Omental fat pad (tissue), 4 donors: ENCODE measurements around the gene POTED. TPM values are rescaled to one million over a fixed set of nuclear protein-coding genes. Genes with fewer than 3 reads are reported as not detected.
"Not testable (repeated sequence)": the region's sequence is repeated elsewhere in the genome, so short reads cannot be mapped to it uniquely, and the experiment has no call there.

ENCODE experiments used
- ATAC-seq: fragments of 150-250 bp; one replicate; pipeline ENCODE4 v1.9.1; 2016; ENCODE audit warnings: mild to moderate bottlenecking, moderate library complexity; ENCODE audit not compliant: low FRiP score
- DNase-seq: peaks from one replicate; pipeline ENCODE4 v3.0.0-alpha.2; 2019; ENCODE audit warnings: low spot score
- small RNA-seq: library from RNA; depleted of rRNA; stranded (forward); fragments of <200 nt; gene quantifications from one replicate; pipeline ENCODE3, GENCODE V24; 2016
- total RNA-seq, 4 donors: library from RNA; depleted of rRNA; stranded (reverse); fragments of >200 nt; gene quantifications; one replicate each; pipeline ENCODE4 v1.1.0, GENCODE V29; 2016

The POTED gene
- not detected for total RNA-seq

DNA sequence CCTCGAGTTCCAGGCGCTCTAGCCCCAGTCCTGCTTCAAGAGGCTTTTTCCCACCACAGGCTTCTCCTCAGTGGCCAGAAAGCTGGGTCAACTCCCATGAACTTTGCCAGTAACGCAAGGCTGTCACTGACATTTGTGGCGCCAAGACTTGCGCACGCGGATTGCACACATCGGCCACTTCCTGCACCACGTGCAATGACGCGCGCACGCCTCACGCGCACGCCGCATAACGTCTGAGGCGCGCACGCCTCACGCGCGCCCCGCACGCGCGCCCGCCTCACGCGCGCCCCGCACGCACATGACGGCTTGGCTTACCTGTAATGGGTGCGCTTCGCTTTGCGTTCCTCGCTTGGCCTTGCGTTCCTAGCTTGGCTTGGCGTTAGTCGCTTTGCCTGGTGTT is at the start of gene POTED:
TSS of gene POTED (plus strand) at position 301 of the 400 bp plus-strand sequence. CDS start 452 bp downstream, outside the sequence.
- ATAC-seq, DNase-seq: not testable (repeated sequence)

- ATAC-seq, DNase-seq: not testable (repeated sequence)
Measured at GRCh38 chr21:13650101-13650500, 40.5 kb downstream of the POTED start.

GRCh38 chr21:13651746-13652145 is 42.2 kb downstream of the POTED start:
- not testable (repeated sequence) for DNase-seq, ATAC-seq

Small RNA genes within 50 kb of the gene (small RNA-seq; reads per million reads assigned to genes)
- not detected for gene AL050303.3
- not detected for gene MIR3118-1
- not detected for gene RNU6-286P
